ENCODE data around the gene SCYL1. TPM values are rescaled to one million over a fixed set of nuclear protein-coding genes. Genes with fewer than 3 reads are reported as not detected.
A peak's percentile ranks its signal among the peaks of the same experiment; 100 is the strongest.

SCYL1 gene
- total RNA-seq, 1 donor, result 109 TPM

DNA sequence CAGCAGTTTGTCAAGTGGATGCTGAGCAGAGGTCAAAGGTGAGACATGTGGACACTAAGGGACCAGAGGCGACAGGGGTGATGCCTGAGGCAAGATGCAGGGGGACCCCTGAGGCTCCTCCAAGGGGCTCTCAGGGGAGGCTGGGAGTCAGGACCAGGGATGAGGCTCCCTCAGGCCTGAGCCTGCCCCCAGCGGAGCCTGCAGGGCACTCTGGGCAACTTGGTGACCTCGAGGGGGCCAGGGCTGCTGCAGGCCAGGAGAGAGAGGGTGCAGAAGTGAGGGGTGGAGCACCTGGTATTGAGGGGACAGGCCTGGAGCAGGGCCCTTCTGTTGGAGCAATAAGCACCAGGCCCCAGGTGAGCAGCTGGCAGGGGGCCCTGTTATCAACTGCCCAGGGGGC is 57.0 kb downstream of the SCYL1 start:
- Histone ChIP-seq H3K4me2 (ENCODE audit: insufficient read depth, low read length) (no peak overlapping the region), H2AFZ (ENCODE audit: low read length) (no peak overlapping the region), H3K79me2 (ENCODE audit: insufficient read depth, low read length) (peaks cover 22% of the 10 kb centered on the region), H3K36me3 (ENCODE audit: insufficient read depth, low read length) (peaks cover 45% of the 10 kb centered on the region), H3K27me3 (ENCODE audit: insufficient read depth, low read length) (no peaks in the 10 kb centered on the region), H3K9me3 (ENCODE audit: low read depth, low read length) (no peaks in the 10 kb centered on the region), H4K20me1 (ENCODE audit: insufficient read depth, low read length) (peaks cover 17% of the 10 kb centered on the region), H3K4me1 (ENCODE audit: insufficient read depth, low read length) (peaks cover 19% of the 10 kb centered on the region), H3K4me3 (ENCODE audit: insufficient read depth, low read length) (no peak overlapping the region), H3K27ac (ENCODE audit: low read depth, low read length) (no peak overlapping the region)
- no peak for TF ChIP-seq CTCF (IDR thresholded peaks at IDR 0.05; ENCODE audit: extremely low read depth, low read depth, low read length)
- no peak for DNase-seq (ENCODE audit: insufficient read length, low spot score, missing footprints)

DNA sequence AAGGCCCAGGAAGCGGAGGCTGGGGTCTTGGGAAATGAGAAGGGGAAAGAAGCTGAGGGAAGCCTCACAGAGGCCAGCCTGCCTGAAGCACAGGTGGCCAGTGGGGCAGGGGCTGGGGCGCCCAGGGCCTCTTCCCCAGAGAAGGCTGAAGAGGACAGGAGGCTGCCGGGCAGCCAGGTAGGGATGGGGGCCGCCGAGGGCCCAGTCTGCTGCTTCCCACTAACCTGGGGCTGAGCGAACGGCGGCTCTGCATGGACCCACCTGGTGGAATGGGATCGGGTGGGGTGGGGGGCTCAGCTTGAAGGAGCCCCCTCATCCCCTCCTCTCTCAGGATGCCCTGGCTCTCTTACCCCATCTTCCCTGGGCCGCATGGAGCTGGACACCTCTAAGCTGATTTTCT is 58.7 kb downstream of the SCYL1 start:
- DNase-seq (ENCODE audit: insufficient read length, low spot score, missing footprints), result no peak
- H3K4me1 ChIP-seq (ENCODE audit: insufficient read depth, low read length), result peaks cover 17% of the 10 kb centered on the region
- no peak overlapping the region for H2AFZ ChIP-seq (ENCODE audit: low read length)
- H3K27ac ChIP-seq (ENCODE audit: low read depth, low read length), result no peak overlapping the region
- peaks cover 51% of the 10 kb centered on the region for H3K36me3 ChIP-seq (ENCODE audit: insufficient read depth, low read length)
- peaks cover 16% of the 10 kb centered on the region for H3K79me2 ChIP-seq (ENCODE audit: insufficient read depth, low read length)
- peaks cover 13% of the 10 kb centered on the region for H4K20me1 ChIP-seq (ENCODE audit: insufficient read depth, low read length)
- H3K4me3 ChIP-seq (ENCODE audit: insufficient read depth, low read length), result no peak overlapping the region
- no peak for TF ChIP-seq CTCF (IDR thresholded peaks at IDR 0.05; ENCODE audit: extremely low read depth, low read depth, low read length)
- H3K4me2 ChIP-seq (ENCODE audit: insufficient read depth, low read length), result no peak overlapping the region
- H3K9me3 ChIP-seq (ENCODE audit: low read depth, low read length), result no peaks in the 10 kb centered on the region
- H3K27me3 ChIP-seq (ENCODE audit: insufficient read depth, low read length), result no peaks in the 10 kb centered on the region

GRCh38 chr11:65584106-65584505 is 59.2 kb downstream of the SCYL1 start:
- TF ChIP-seq CTCF (IDR thresholded peaks at IDR 0.05; ENCODE audit: extremely low read depth, low read depth, low read length), result no peak
- no peaks in the 10 kb centered on the region for H3K9me3 ChIP-seq (ENCODE audit: low read depth, low read length)
- peaks cover 50% of the 10 kb centered on the region for H3K36me3 ChIP-seq (ENCODE audit: insufficient read depth, low read length)
- H3K79me2 ChIP-seq (ENCODE audit: insufficient read depth, low read length), result peaks cover 11% of the 10 kb centered on the region
- H3K4me2 ChIP-seq (ENCODE audit: insufficient read depth, low read length), result no peak overlapping the region
- H3K27ac ChIP-seq (ENCODE audit: low read depth, low read length), result no peak overlapping the region
- H4K20me1 ChIP-seq (ENCODE audit: insufficient read depth, low read length), result peaks cover 13% of the 10 kb centered on the region
- no peaks in the 10 kb centered on the region for H3K27me3 ChIP-seq (ENCODE audit: insufficient read depth, low read length)
- peak; percentile 88 for DNase-seq (ENCODE audit: insufficient read length, low spot score, missing footprints)
- H3K4me3 ChIP-seq (ENCODE audit: insufficient read depth, low read length), result no peak overlapping the region
- no peak overlapping the region for H2AFZ ChIP-seq (ENCODE audit: low read length)
- H3K4me1 ChIP-seq (ENCODE audit: insufficient read depth, low read length), result peaks cover 17% of the 10 kb centered on the region

GRCh38 chr11:65584723-65585171 is 59.9 kb downstream of the SCYL1 start:
- TF ChIP-seq CTCF (IDR thresholded peaks at IDR 0.05; ENCODE audit: extremely low read depth, low read depth, low read length), result no peak
- Histone ChIP-seq H4K20me1 (ENCODE audit: insufficient read depth, low read length) (peaks cover 13% of the 10 kb centered on the region), H2AFZ (ENCODE audit: low read length) (no peak overlapping the region), H3K4me2 (ENCODE audit: insufficient read depth, low read length) (no peak overlapping the region), H3K27me3 (ENCODE audit: insufficient read depth, low read length) (no peaks in the 10 kb centered on the region), H3K4me1 (ENCODE audit: insufficient read depth, low read length) (peaks cover 17% of the 10 kb centered on the region), H3K36me3 (ENCODE audit: insufficient read depth, low read length) (peaks cover 45% of the 10 kb centered on the region), H3K79me2 (ENCODE audit: insufficient read depth, low read length) (peaks cover 9% of the 10 kb centered on the region), H3K9me3 (ENCODE audit: low read depth, low read length) (no peaks in the 10 kb centered on the region), H3K27ac (ENCODE audit: low read depth, low read length) (no peak overlapping the region), H3K4me3 (ENCODE audit: insufficient read depth, low read length) (no peak overlapping the region)
- no peak for DNase-seq (ENCODE audit: insufficient read length, low spot score, missing footprints)

Measured in osteoblast (primary cell).